HG02798 (cell line): ENCODE results near the gene ZNF525.
"Not testable (repeated sequence)": the region's sequence is repeated elsewhere in the genome, so short reads cannot be mapped to it uniquely, and the experiment has no call there.

Source experiments
- ATAC-seq: cut with Tn5 transposase; IDR thresholded peaks from one replicate; pipeline ENCODE4 v1.9.1; 2021; ENCODE audit warnings: mild to moderate bottlenecking; ENCODE audit not compliant: unreplicated experiment, poor library complexity

ZNF525 gene

GRCh38 chr19:53394974-53395839 lies 29.7 kb downstream of the ZNF525 start, which contains the start of gene ZNF765:
TSS of gene ZNF765 (plus strand) at chr19:53395149. CDS start at chr19:53398016, 2,867 bp downstream.
- peak; percentile 90 for ATAC-seq

GRCh38 chr19:53395840-53396524 lies 30.5 kb downstream of the ZNF525 start:
- not testable (repeated sequence) for ATAC-seq

- no peak for ATAC-seq
These were observed 31.0 kb downstream of the ZNF525 start for GRCh38 chr19:53396525-53396868.

GRCh38 chr19:53397918-53398317 lies 32.4 kb downstream of the ZNF525 start:
- not testable (repeated sequence) for ATAC-seq

GRCh38 chr19:53409505-53410204 lies 44.1 kb downstream of the ZNF525 start:
- ATAC-seq = no peak

- not testable (repeated sequence) for ATAC-seq
These were observed 55.2 kb downstream of the ZNF525 start for GRCh38 chr19:53420520-53421315.

- ATAC-seq = no peak
These were observed 57.0 kb downstream of the ZNF525 start for GRCh38 chr19:53422551-53422950.

- not testable (repeated sequence) for ATAC-seq
These were observed 57.6 kb downstream of the ZNF525 start for GRCh38 chr19:53423074-53423473.

GRCh38 chr19:53423680-53424079 lies 58.2 kb downstream of the ZNF525 start:
- ATAC-seq = not testable (repeated sequence)

GRCh38 chr19:53424968-53425597 lies 59.6 kb downstream of the ZNF525 start:
- ATAC-seq = no peak

GRCh38 chr19:53431399-53432087 lies 66.0 kb downstream of the ZNF525 start, which contains the start of gene ZNF761:
TSS of gene ZNF761 (plus strand) at chr19:53431984. CDS start at chr19:53447269, 15,285 bp downstream.
- peak; percentile 99 for ATAC-seq

- no peak for ATAC-seq
These were observed 66.7 kb downstream of the ZNF525 start for GRCh38 chr19:53432088-53432661.
